Adrenal gland (tissue), 12 donors: Measurements from ENCODE around the gene CHRM3. TPM values are rescaled to one million over a fixed set of nuclear protein-coding genes. Genes with fewer than 3 reads are reported as not detected.

ENCODE experiments used
- DNase-seq, 7 donors: peaks; one replicate each; pipeline ENCODE4 v3.0.0-alpha.2; 2019 to 2020
- H3K27ac ChIP-seq, 5 donors: fragments of 200-600 bp; sonication (generic) in 4 of 5; 1 replicate in 3 of 5; 2 replicates in 2 of 5; pipeline versions ENCODE4 v1.5.1 to v1.8.0; 2016 to 2020; ENCODE audit warnings: mild to moderate bottlenecking in 1 of 5
- H3K27me3 ChIP-seq: fragments of 200-600 bp; 2 replicates; pipeline ENCODE4 v1.8.0; 2021
- H3K36me3 ChIP-seq, 2 donors: fragments of 200-600 bp; replicated peaks in 1 of 2; 1 replicate in 1 of 2; 2 replicates in 1 of 2; pipeline versions ENCODE4 v1.5.1 to v1.8.0; 2018 to 2022
- H3K4me1 ChIP-seq, 2 donors: fragments of 200-600 bp; replicated peaks in 1 of 2; 1 replicate in 1 of 2; 2 replicates in 1 of 2; pipeline versions ENCODE4 v1.5.1 to v1.8.0; 2018 to 2021
- H3K4me3 ChIP-seq, 4 donors: fragments of 200-600 bp; sonication (generic) in 3 of 4; one replicate each; pipeline ENCODE4 v1.5.1; 2016 to 2018
- H3K9me3 ChIP-seq, 3 donors: fragments of 200-600 bp; sonication (generic) in 1 of 3; replicated peaks in 1 of 3; 1 replicate in 2 of 3; 2 replicates in 1 of 3; pipeline versions ENCODE4 v1.5.1 to v1.8.0; 2016 to 2021
- CTCF ChIP-seq, 6 experiments: fragments of 450-650 bp in 4 of 6; fragments of 200-600 bp in 2 of 6; sonication (generic) in 1 of 6; IDR thresholded peaks; 1 replicate in 5 of 6; 2 replicates in 1 of 6; pipeline versions ENCODE4 v1.5.1 to v1.8.0; 2016 to 2021; ENCODE audit warnings: antibody characterized with exemption in 6 of 6, mild to moderate bottlenecking in 2 of 6, moderate library complexity in 1 of 6
- POLR2A ChIP-seq, 2 donors: fragments of 450-650 bp; IDR thresholded peaks; one replicate each; pipeline ENCODE4 v1.6.1; 2017; ENCODE audit warnings: antibody characterized with exemption in 2 of 2, mild to moderate bottlenecking in 2 of 2, moderate library complexity in 1 of 2
- WGBS, 4 donors: extraction: QIAGEN DNeasy Blood & Tissue Kit in 2 of 4; methylation state at CpG; one replicate each; pipeline versions ENCODE4 v1.1.5 to v1.1.7; 2013 to 2017; 5-methylcytosine and 5-hydroxymethylcytosine counted together
- intact Hi-C, 2 donors: fragments of 100-400 bp; cut with DNase I; formaldehyde crosslinking; loops; one replicate each; pipeline versions ENCODE4 v1.14.1 to v1.15.0; 2022 to 2023
- polyA plus RNA-seq, 3 donors: library from polyadenylated mRNA; stranded (reverse); fragments of 200-250 nt in 2 of 3; fragments of 350-450 nt in 1 of 3; fragmentation: Illumina TruSeq in 1 of 3; extraction: RNeasy Lipid Tissue Mini Kit (QIAGEN cat#74804) in 1 of 3; gene quantifications; one replicate each; pipeline ENCODE4 v1.2.3, GENCODE V29; 2013 to 2014
- total RNA-seq, 9 donors: library from RNA; depleted of rRNA in 4 of 9; stranded (reverse); fragments of >200 nt in 4 of 9; fragments of 120-200 nt in 1 of 9; fragmentation: NEBNext Ultra II Directional in 1 of 9; extraction: Animal tissue kit (Norgen Biotek cat#: 25700) in 1 of 9; gene quantifications; one replicate each; pipeline versions ENCODE4 v1.1.0 to v1.2.4, GENCODE V29; 2013 to 2023
- donor health status: healthy with polysubstance abuse.
- donor health status: Bipolar disorder and iron deficiency.
- donor health status: DM: yes; HTN: yes; CAD: no.
- donor health status: DM: no; HTN: no; CAD: no.
- donor health status: DM: no; HTN: no; CAD: no.
- donor health status: DM: yes; HTN: yes; CAD: no.

The CHRM3 gene
- total and polyA plus RNA-seq, 12 donors: 0.17 to 6.2 (median 1.2) TPM

GRCh38 chr1:239357867-239358266 lies 28.5 kb upstream of the CHRM3 start:
- no peaks in the 10 kb centered on the region for H3K4me1 ChIP-seq
- no peak overlapping the region for H3K4me3 ChIP-seq
- H3K27me3 ChIP-seq: no peaks in the 10 kb centered on the region
- H3K9me3 ChIP-seq: no peaks in the 10 kb centered on the region
- WGBS, 4 donors: 51 to 85% (median 67%) methylated on average over 2 of the region's 2 CpGs
- no peaks in the 10 kb centered on the region for H3K36me3 ChIP-seq
- TF ChIP-seq POLR2A (IDR thresholded peaks at IDR 0.05) (no peak), CTCF (IDR thresholded peaks at IDR 0.05) (no peak)
- intact Hi-C loops: no loop called here
- H3K27ac ChIP-seq: no peak overlapping the region
- no peak for DNase-seq

- Histone ChIP-seq H3K4me1 (no peaks in the 10 kb centered on the region), H3K36me3 (no peaks in the 10 kb centered on the region), H3K9me3 (no peaks in the 10 kb centered on the region), H3K27ac (no peak overlapping the region), H3K27me3 (no peaks in the 10 kb centered on the region), H3K4me3 (no peak overlapping the region)
- DNase-seq: no peak
- intact Hi-C loops: no loop called here
- TF ChIP-seq POLR2A (IDR thresholded peaks at IDR 0.05) (no peak), CTCF (IDR thresholded peaks at IDR 0.05) (no peak)
- 27 to 35% (median 30%) methylated on average over 4 of the region's 4 CpGs for WGBS, 4 donors
These were observed 25.0 kb upstream of the CHRM3 start for GRCh38 chr1:239361403-239361802.

GRCh38 chr1:239363930-239364329 lies 22.4 kb upstream of the CHRM3 start:
- Histone ChIP-seq H3K4me3 (no peak overlapping the region), H3K9me3 (no peaks in the 10 kb centered on the region), H3K4me1 (no peaks in the 10 kb centered on the region), H3K27me3 (no peaks in the 10 kb centered on the region), H3K36me3 (no peaks in the 10 kb centered on the region), H3K27ac (no peak overlapping the region)
- no peak for DNase-seq
- no peak for TF ChIP-seq CTCF (IDR thresholded peaks at IDR 0.05)
- TF ChIP-seq POLR2A (IDR thresholded peaks at IDR 0.05): no peak
- intact Hi-C loops: no loop called here
- WGBS, 4 donors: 76 to 87% (median 81%) methylated on average over 5 of the region's 5 CpGs

- no peak for DNase-seq
- Histone ChIP-seq H3K36me3 (no peaks in the 10 kb centered on the region), H3K27me3 (no peaks in the 10 kb centered on the region), H3K4me1 (no peaks in the 10 kb centered on the region), H3K27ac (no peak overlapping the region), H3K4me3 (no peak overlapping the region), H3K9me3 (no peaks in the 10 kb centered on the region)
- no peak for TF ChIP-seq CTCF (IDR thresholded peaks at IDR 0.05)
- no peak for TF ChIP-seq POLR2A (IDR thresholded peaks at IDR 0.05)
- intact Hi-C loops: no loop called here
- WGBS, 4 donors: 54 to 66% (median 64%) methylated on average over 4 of the region's 4 CpGs
These were observed 19.1 kb upstream of the CHRM3 start for GRCh38 chr1:239367196-239367810.
